ENCODE data around the gene MIA.

The MIA gene

DNA sequence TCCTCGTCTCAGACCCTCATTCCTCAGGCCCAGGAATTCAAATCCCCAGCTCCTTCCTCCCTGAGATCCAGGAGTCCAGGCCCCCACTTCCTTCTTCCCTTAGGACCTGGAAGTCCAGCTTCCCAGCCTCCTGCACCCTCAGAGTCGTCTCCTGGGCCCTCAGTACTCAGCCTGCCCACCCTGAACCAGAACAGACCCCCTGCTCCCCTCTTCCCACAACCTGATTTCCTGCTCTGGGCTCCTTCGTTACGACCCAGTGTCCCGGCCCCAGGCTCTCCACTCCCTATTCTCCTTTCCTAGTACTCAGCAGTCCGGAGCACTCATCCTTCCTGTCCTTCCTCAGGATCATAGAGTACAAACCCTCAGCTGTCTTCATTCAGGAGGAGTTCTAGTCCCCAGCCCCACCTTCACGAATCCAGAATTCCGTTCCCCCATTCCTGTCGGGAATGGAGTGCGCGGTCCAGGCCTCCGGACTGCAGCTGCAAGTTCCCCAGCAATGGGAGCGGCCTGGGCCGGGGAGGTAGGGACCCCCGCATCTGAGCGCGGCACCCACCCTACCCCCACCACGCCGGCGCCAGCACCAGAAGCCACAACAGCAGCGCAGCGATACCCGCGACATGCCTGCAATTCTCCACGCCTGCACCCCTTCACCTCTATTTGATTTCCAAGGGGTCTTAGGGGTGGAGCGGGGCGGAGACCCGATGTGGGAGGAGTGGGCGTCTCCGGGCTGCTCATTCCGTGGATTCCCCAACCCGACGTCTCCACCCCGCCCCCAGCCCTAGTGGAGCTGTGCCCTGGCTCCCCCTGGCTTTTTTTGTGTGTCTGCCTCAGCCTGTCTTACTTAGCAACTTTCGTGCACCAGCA, 36.4 kb downstream of the MIA start:
- TF ChIP-seq GATA2 (IDR thresholded peaks at IDR 0.05; ENCODE audit: low read depth, low read length) (no peak), GATA3 (IDR thresholded peaks at IDR 0.05; ENCODE audit: low read depth, low read length) (no peak)

DNA sequence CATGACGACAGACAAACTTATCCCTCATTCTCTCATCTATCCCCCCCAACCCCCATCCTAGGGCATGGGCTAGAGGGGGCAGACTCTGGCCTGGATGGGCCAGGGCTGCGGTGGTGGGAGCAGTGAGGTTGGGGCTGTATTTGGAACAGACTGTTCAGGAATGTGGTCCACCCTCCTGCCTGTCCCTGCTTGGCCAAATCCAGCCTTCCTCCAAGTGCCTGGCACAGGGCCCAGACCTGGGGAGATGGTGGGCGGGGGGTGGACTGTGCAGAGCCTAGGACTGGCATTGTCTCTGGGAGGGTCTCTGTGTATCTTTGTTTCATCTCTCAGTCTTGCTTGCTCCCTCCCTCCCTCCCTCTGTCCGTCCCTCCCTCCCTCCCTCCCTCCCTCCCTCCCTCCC, 37.9 kb downstream of the MIA start:
- TF ChIP-seq GATA3 (IDR thresholded peaks at IDR 0.05; ENCODE audit: low read depth, low read length) (no peak), GATA2 (IDR thresholded peaks at IDR 0.05; ENCODE audit: low read depth, low read length) (no peak)

DNA sequence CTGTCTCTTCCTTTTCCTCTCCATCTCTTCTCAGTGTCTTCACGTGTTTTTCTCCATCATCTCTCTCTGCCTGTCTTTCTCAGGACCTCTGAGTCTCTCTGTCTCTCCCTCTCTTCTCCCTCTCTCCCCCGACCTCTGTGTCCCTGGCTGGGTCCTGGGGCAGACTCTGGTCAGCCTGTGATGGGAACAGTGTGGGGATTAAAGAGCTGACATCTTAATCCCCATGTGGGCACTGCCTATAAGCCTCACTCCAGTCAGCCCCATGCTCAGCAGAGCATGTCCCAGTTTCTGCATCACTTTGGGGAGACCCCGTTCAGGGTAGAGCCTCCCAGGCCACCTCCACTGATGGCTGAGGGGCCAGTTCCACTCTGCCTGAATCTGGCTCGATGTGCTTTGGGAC, 39.9 kb downstream of the MIA start:
- no peak for TF ChIP-seq GATA2 (IDR thresholded peaks at IDR 0.05; ENCODE audit: low read depth, low read length)
- no peak for TF ChIP-seq GATA3 (IDR thresholded peaks at IDR 0.05; ENCODE audit: low read depth, low read length)

GRCh38 chr19:40822161-40822560, 46.8 kb downstream of the MIA start:
- TF ChIP-seq GATA3 (IDR thresholded peaks at IDR 0.05; ENCODE audit: low read depth, low read length) (no peak), GATA2 (IDR thresholded peaks at IDR 0.05; ENCODE audit: low read depth, low read length) (no peak)
